Mucosa of rectum (tissue), 2 donors: Measurements from ENCODE around the gene PEAK1.

Experiments used
- H3K27ac ChIP-seq, 2 donors: one replicate each; pipeline ENCODE4 v1.7.0; 2013; ENCODE audit warnings: inconsistent platforms in 2 of 2, low read depth in 2 of 2, low read length in 2 of 2
- H3K27me3 ChIP-seq, 2 donors: one replicate each; pipeline ENCODE4 v1.7.0; 2013; ENCODE audit warnings: low read length in 2 of 2; ENCODE audit not compliant: control insufficient read depth in 2 of 2, insufficient read depth in 2 of 2
- H3K36me3 ChIP-seq, 2 donors: one replicate each; pipeline ENCODE4 v1.7.0; 2013; ENCODE audit warnings: low read length in 2 of 2; ENCODE audit not compliant: control insufficient read depth in 2 of 2, insufficient read depth in 2 of 2
- H3K4me1 ChIP-seq, 2 donors: one replicate each; pipeline ENCODE4 v1.7.0; 2013; ENCODE audit warnings: low read length in 2 of 2, mild to moderate bottlenecking in 1 of 2; ENCODE audit not compliant: control insufficient read depth in 2 of 2, insufficient read depth in 2 of 2
- H3K4me3 ChIP-seq, 2 donors: one replicate each; pipeline ENCODE4 v1.7.0; 2013; ENCODE audit warnings: low read length in 2 of 2
- H3K9ac ChIP-seq, 2 donors: one replicate each; pipeline ENCODE4 v1.7.0; 2013; ENCODE audit warnings: low read length in 2 of 2, low read depth in 1 of 2, mild to moderate bottlenecking in 1 of 2
- H3K9me3 ChIP-seq, 2 donors: one replicate each; pipeline ENCODE4 v1.7.0; 2013; ENCODE audit warnings: low read length in 2 of 2; ENCODE audit not compliant: control insufficient read depth in 2 of 2
- donor health status: healthy.
- donor health status: Normal muscosa, but diverticular disease.

The PEAK1 gene

DNA sequence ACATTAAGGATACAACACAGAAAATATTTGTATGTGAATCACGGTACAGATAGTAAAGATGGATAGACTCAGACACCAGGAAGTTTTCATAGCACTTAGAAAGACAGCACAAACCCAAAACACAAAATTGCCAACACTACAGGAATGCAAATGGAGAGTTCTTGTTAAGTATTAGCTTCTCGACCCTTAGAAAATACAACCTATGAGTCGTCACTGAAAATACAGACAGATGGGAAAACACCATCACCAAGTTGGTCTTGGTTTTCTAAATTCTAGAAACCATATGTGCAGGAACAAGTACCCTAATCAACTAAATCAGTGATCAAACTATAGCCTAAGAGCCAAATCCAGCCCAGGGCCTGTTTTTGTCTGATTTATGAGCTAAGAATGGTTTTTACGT, 50.7 kb downstream of the PEAK1 start:
- Histone ChIP-seq H3K4me1 (no peaks in the 10 kb centered on the region), H3K9me3 (no peaks in the 10 kb centered on the region), H3K4me3 (no peak overlapping the region), H3K27me3 (no peaks in the 10 kb centered on the region), H3K36me3 (no peaks in the 10 kb centered on the region), H3K9ac (no peak overlapping the region), H3K27ac (no peak overlapping the region)

DNA sequence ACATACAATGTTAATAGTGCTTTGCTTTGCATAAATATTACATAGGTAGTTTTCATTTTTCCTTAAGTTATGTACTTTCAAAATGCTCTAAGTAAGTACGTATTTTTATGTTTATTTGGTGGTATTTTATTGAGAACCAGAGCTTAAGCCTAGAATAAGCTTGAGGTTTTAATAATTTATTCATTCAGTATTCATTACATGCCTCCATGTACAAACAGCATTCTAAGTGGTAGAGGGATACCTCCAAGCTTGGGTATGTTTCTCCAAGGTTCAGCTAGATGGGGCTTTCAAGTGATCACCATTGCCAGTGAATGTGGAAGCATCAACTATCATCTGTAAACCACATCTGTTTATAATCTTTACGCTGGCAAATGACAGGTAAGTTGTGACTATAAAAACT, 52.3 kb downstream of the PEAK1 start:
- H3K9ac ChIP-seq = no peak overlapping the region
- no peaks in the 10 kb centered on the region for H3K4me1 ChIP-seq
- H3K27ac ChIP-seq = no peak overlapping the region
- no peaks in the 10 kb centered on the region for H3K27me3 ChIP-seq
- no peaks in the 10 kb centered on the region for H3K9me3 ChIP-seq
- no peak overlapping the region for H3K4me3 ChIP-seq
- H3K36me3 ChIP-seq = peaks cover 0 to 2% of the 10 kb centered on the region in 2 donors

DNA sequence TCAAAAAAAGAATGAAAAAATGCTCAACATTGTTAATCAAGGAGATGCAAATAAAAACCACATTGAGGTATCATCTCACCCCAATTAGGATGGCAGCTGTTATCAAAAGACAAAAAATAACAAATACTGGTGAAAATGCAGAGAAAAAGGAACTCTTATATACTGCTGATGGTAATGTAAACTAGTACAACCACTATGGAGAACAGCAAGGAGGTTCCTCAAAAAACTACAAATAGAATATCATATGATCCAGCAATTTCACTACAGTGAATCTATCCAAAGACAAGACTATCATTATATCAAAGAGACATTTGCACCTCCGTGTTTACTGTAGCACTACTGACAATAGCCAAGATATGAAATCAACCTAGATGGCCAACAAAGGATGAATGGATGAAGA, 58.4 kb downstream of the PEAK1 start:
- H3K27me3 ChIP-seq = no peaks in the 10 kb centered on the region
- no peak overlapping the region for H3K4me3 ChIP-seq
- peaks cover 0 to 2% of the 10 kb centered on the region in 2 donors for H3K36me3 ChIP-seq
- no peak overlapping the region for H3K27ac ChIP-seq
- no peak overlapping the region for H3K9ac ChIP-seq
- H3K4me1 ChIP-seq = peaks cover 0 to 7% of the 10 kb centered on the region in 2 donors
- no peaks in the 10 kb centered on the region for H3K9me3 ChIP-seq

DNA sequence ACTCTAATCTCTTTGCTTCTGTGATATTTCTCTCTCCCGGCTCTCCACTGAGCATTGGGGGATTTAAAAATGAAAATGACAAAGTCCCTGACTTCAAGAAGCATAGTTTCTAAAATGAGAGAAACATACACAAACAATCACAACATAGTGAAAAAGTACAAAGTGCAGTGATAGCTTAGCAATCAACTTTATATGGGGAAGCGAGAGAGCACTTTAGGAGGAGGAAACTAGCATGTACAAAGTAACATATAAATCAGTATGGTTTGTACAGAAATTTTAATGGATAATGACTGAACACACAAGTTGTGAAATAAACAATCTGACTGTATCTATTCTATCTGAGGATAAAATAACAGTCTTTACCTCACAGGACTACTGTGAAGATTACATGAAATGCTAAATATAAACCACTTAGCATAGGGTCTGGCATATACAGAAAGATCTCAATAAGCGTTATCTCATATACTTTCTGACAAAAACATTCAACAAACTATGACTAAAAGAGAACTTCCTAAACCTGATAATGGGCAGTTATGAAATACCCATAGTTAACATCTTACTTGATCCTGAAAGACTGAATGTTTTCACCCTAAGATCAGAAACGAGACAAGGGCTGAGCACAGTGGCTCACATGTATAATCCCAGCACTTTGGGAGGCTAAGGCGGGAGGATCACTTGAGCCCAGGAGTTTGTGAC, 61.2 kb downstream of the PEAK1 start:
- peaks cover 0 to 2% of the 10 kb centered on the region in 2 donors for H3K36me3 ChIP-seq
- no peaks in the 10 kb centered on the region for H3K27me3 ChIP-seq
- H3K27ac ChIP-seq = no peak overlapping the region
- no peak overlapping the region for H3K9ac ChIP-seq
- H3K4me3 ChIP-seq = no peak overlapping the region
- H3K4me1 ChIP-seq = peaks cover 0 to 11% of the 10 kb centered on the region in 2 donors
- H3K9me3 ChIP-seq = no peaks in the 10 kb centered on the region

DNA sequence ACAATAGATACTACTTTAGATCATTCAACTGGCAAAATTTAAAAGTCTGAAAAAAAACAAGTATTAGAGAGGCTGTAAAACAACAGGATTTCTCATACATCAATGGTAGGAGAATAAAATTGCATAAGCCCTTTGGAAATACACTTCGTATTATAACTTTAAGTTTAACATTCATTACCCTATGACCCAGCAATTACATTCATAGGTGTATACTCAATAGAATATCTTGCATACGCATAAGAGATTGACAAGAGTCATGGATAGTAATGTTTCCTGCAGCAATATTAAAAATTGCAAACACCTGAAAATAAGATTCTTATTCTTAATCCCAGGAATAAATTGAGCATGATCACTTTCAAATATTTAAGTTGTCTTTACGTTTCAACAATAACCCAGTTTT, 63.6 kb downstream of the PEAK1 start:
- H3K27ac ChIP-seq = no peak overlapping the region
- H3K9me3 ChIP-seq = no peaks in the 10 kb centered on the region
- no peaks in the 10 kb centered on the region for H3K36me3 ChIP-seq
- H3K4me1 ChIP-seq = peaks cover 0 to 11% of the 10 kb centered on the region in 2 donors
- H3K9ac ChIP-seq = no peak overlapping the region
- no peaks in the 10 kb centered on the region for H3K27me3 ChIP-seq
- H3K4me3 ChIP-seq = no peak overlapping the region

DNA sequence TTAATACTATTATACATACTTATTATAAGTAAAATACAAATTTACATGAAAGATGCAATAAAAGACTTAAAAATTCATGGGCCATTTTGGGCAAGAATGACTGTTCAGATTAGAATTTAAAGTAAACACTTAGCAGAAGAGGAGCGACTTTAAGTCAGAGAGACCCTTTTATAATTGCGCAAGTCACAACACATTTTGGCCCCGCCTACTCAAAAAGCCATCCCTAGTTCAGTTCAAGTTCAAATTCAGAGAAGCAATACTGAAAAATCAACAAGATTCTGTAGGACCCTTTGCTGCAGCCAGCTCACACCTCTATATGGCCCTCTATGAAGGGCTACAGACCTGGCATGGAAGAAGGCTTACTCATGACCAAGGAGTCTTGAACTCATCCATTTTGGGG, 64.6 kb downstream of the PEAK1 start:
- H3K9ac ChIP-seq = no peak overlapping the region
- no peak overlapping the region for H3K27ac ChIP-seq
- H3K4me3 ChIP-seq = no peak overlapping the region
- no peaks in the 10 kb centered on the region for H3K9me3 ChIP-seq
- peaks cover 0 to 11% of the 10 kb centered on the region in 2 donors for H3K4me1 ChIP-seq
- H3K27me3 ChIP-seq = no peaks in the 10 kb centered on the region
- H3K36me3 ChIP-seq = no peaks in the 10 kb centered on the region

DNA sequence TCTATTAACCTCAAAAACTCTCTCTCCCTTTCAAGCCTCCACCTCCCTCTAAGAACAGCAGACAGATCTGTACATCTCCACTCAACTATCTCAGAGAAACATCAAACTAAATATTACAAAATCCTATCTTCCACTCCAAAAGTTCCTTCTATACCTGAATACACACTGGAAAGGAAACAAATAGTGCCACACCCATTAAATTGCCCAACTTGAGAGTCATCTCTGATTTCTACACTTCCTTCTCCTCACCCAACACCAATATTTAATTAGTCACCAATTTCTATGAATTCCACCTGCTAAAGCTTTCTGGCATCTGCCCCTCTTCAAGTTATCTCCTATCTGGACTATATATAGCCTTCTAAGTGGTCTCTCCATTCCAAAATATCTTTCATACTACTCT, 65.8 kb downstream of the PEAK1 start:
- no peak overlapping the region for H3K9ac ChIP-seq
- H3K27ac ChIP-seq = no peak overlapping the region
- no peak overlapping the region for H3K4me3 ChIP-seq
- H3K9me3 ChIP-seq = no peaks in the 10 kb centered on the region
- H3K36me3 ChIP-seq = no peaks in the 10 kb centered on the region
- no peaks in the 10 kb centered on the region for H3K27me3 ChIP-seq
- H3K4me1 ChIP-seq = peaks cover 0 to 9% of the 10 kb centered on the region in 2 donors

DNA sequence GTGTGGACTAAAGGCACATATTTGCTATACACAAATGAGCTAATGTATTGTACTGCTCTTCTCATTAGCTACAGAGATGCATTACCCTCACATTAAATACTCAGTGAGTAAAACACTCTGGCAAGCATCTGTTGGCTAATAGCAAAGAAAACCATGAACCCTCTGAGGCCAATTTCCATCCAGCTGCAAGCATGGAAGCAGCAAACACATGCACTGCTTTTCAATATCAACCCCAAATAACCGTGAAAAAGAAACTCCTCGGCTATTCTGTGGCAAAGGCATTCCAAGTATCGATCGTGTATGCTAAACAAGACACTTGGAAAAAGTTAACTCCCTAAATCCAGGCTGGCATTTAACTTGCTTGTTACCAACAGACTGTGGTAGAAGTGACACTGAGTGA, 67.0 kb downstream of the PEAK1 start:
- Histone ChIP-seq H3K4me1 (peaks cover 0 to 6% of the 10 kb centered on the region in 2 donors), H3K9ac (no peak overlapping the region), H3K36me3 (no peaks in the 10 kb centered on the region), H3K27me3 (no peaks in the 10 kb centered on the region), H3K4me3 (no peak overlapping the region), H3K9me3 (no peaks in the 10 kb centered on the region), H3K27ac (no peak overlapping the region)

DNA sequence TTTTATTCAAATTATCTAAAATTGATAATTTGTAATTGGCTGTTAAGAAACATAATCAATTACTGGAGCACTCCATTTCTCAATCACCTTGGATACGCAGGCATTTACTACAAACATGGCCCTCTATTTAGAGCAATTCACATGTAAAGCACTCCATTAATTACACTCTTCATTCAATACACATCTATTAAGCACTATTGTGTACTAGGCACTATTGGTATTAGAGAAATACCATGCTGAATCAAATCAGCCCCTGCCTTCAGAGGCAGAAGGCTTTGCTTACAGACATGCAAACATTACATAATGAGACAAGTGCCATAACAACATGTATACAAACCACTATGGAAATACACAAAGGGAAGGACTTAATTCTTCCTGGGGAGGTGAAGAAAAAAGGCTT, 69.1 kb downstream of the PEAK1 start:
- Histone ChIP-seq H3K27ac (no peak overlapping the region), H3K36me3 (no peaks in the 10 kb centered on the region), H3K9me3 (no peaks in the 10 kb centered on the region), H3K27me3 (no peaks in the 10 kb centered on the region), H3K4me3 (no peak overlapping the region), H3K9ac (no peak overlapping the region), H3K4me1 (peaks cover 0 to 4% of the 10 kb centered on the region in 2 donors)

DNA sequence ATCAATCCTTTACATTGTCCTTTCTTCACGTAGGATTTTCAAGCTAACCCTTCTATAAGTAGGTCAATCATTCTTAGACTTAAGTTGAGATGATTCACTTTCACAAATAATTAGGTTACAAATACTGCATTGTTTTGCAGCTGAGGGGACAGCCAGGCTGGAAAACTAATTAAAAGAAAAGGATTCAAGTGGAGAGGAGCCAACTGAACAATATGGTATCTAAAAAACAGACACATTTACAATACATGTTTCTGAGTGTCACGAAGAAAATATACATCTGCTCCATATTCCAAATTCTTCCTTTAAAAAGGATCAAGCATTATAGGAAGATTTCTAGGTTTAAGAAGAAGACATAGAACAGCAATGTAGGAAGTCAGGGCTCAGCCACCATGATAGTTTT, 70.2 kb downstream of the PEAK1 start:
- H3K4me3 ChIP-seq = no peak overlapping the region
- no peak overlapping the region for H3K9ac ChIP-seq
- no peaks in the 10 kb centered on the region for H3K36me3 ChIP-seq
- H3K27ac ChIP-seq = no peak overlapping the region
- peaks cover 0 to 4% of the 10 kb centered on the region in 2 donors for H3K4me1 ChIP-seq
- H3K9me3 ChIP-seq = no peaks in the 10 kb centered on the region
- H3K27me3 ChIP-seq = no peaks in the 10 kb centered on the region
